ENCODE data around the gene RBBP8NL. TPM values are rescaled to one million over a fixed set of nuclear protein-coding genes. Genes with fewer than 3 reads are reported as not detected.

The RBBP8NL gene
- total RNA-seq, 2 experiments from 2014 or later, result not detected

DNA sequence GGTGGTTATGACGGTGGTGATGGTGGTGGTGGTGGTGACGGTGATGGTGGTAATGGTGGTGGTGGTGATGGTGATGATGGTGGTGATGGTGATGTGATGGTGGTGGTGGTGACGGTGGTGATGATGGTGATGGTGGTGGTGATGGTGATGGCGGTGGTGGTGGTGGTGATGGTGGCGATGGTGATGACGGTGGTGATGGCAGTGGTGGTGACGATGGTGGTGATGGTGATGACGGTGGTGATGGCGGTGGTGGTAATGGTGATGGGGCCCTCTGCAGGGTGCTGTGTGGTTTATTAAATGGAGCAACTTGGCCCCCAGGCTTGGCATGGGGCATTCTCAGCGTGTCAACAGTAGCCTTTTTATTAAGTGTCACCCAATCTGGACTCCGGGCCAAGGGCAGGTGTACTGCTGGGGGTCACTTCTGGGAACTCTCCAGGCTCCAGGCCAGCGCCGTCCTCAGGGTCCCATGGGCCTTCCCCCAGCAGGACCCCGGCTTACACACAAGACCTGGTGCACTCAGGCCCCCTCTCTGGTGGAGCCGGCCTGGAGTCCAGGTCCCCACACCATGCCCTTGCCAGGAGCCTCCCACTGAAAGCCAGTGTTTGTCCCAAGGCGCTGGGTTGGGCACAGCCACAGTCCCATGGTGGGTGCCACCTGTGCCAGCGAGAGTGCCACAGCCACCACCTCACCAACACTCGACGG is 29.1 kb downstream of the RBBP8NL start:
- Mint-ChIP-seq H3K27me3 (no peaks in the 10 kb centered on the region), H3K36me3 (peaks cover 8% of the 10 kb centered on the region), H3K4me1 (no peaks in the 10 kb centered on the region), H3K4me3 (no peak overlapping the region), H3K9me3 (peaks cover 6% of the 10 kb centered on the region), H3K27ac (peak overlapping the region; percentile 34)
- ATAC-seq (ENCODE audit: low read depth) (no peak), DNase-seq (no peak)
- POLR2A ChIA-PET, result no interaction called here

DNA sequence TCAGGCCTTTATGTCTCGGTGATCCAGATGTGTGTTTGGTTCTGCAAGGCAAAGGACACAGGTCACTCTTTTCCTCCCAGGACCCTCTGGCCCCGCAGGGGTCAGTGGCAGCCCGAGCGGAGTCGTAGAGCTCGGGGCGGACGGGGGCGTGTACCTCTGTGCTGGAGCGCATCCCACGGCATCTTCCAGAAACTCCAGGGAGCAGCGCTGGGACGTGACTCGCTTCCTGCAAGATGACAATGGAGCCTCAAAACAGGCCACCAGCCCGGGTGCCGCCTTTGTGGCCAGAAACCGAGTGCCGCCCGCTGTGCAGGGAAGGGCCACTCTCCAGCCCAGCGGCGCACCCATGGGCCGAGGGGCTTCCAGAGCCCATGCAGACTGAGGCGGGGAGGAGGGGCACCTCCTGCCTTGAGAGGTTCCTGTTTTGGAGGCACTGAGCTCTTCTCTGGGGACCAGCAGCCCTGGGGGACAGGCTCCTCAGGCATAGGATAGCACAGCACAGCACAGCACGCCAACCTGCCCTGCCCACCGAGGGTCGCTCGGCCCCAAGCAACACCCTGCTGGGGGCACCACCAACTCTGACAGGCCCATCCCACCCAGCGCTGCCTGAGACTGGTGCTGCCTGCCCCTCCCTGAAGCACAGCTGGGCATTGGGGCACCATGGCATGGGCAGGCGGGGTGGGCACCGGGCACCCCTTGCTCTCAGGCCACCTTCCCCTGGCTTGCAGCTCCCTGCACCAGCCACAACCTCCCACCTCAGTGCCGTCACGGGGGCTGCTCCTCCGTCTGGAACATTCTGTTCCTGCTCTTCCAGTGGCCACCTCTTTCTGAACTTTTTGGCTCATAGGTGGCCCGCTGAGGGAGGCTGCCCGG is 30.7 kb downstream of the RBBP8NL start:
- Mint-ChIP-seq H3K9me3 (peaks cover 6% of the 10 kb centered on the region), H3K27me3 (no peaks in the 10 kb centered on the region), H3K4me1 (no peaks in the 10 kb centered on the region), H3K36me3 (peaks cover 8% of the 10 kb centered on the region), H3K27ac (no peak overlapping the region), H3K4me3 (no peak overlapping the region)
- ATAC-seq (ENCODE audit: low read depth), result no peak
- no peak for DNase-seq
- POLR2A ChIA-PET, result interaction anchor here (1.3 kb wide), 1 partner anchor 10 kb away, joined by 3 read pairs; the partner anchor contains the start of gene RPS21

DNA sequence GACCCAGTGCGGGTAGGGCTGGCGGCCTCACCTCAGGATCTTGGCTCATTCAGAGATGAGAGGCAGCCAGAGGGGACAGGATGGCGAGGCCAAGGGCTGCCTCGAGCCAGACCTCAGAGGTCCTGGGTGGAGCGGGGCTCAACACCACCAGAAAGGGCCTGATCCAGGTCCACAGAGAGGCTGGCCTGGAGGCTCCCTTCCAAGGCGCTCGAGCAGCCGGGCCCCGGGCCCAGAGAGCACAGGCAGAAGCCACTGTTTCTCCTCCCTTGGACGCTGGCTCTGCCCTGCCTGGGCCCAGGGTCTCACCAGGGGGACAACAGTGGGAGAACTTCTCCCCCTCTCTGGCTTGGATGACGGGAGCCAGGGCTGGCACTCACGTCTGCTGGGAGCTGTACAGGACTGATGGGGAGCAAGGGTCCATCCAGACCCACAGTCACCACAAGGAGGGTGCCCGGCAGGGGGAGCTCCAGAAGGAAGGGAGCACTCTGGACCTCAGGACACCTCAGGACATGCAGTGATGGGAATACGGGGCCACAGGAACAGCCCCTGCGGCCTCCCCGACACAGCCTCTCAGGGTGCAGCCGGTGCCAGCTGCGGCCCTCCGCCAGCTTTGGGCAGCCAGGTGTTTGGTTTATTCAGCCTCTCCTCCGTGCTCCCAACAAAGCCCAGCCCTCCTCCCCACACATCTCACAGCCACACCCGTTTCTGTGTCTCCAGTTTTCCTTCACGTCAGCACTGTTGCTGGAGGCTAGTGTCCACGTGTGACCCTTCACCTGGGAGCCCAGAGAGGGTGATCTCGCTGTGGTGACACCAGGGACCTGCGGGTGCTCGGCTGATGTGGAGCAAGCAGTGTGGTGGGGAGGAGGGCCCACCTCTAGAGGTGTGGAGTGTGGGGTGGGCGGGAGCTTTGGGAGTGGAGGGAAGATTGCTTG is 31.8 kb downstream of the RBBP8NL start:
- H3K9me3 Mint-ChIP-seq, result peaks cover 6% of the 10 kb centered on the region
- H3K4me1 Mint-ChIP-seq, result no peaks in the 10 kb centered on the region
- peaks cover 8% of the 10 kb centered on the region for H3K36me3 Mint-ChIP-seq
- ATAC-seq (ENCODE audit: low read depth) (no peak), DNase-seq (no peak)
- no peak overlapping the region for H3K27ac Mint-ChIP-seq
- no peaks in the 10 kb centered on the region for H3K27me3 Mint-ChIP-seq
- no peak overlapping the region for H3K4me3 Mint-ChIP-seq
- POLR2A ChIA-PET, result interaction anchor here (1.0 to 1.3 kb wide), 2 partner anchors 9 to 221 kb away, joined by 3 read pairs; partner anchors contain the start of gene RPS21

DNA sequence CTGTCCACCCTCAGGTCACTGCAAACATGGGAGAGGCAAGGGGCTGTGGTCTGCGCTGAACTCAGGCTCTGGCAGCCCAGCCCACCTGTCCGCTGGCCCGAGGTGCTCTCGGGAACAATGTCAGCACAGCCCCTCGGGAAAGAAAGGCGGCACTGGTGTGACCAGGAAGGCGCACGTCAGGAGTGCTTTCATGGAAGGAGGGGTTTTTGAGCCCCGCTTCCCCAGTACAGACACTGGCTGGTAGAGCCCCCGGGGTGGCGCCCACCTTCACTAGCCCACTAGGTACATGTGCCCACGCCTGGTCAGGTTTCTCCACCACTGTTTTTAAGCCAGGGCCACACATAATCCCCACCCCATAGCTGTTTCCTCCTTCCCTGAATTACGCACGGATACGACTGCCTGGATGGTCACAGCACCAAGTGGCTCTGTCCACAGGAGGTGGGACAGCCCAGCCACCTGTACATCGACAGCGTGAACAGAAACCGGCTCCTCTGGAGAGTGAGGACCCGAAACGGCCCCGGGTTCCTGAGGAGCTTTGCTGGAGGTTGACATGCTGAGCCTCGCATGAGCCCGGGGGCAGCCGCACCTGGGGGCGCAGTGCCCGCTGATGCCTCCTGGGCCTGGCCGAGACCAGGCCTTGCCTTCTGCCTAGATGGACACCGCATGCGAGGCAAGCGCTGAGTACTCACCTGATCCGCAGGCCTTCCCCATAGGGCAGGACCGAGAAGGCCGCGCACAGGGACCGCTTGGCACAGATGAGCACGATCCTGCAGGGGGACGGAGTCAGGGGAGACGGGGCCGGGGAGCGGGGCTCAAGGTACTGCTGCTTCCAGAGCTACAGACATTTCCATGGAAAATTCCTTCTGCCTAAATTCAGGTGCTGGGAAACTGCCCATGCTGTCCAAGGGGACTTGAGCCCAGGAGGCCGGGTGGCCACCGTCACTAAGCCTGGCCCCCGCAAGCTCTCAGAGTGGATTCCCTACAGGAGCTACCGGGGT is 32.8 kb downstream of the RBBP8NL start:
- Mint-ChIP-seq H3K9me3 (peaks cover 6% of the 10 kb centered on the region), H3K4me3 (no peak overlapping the region), H3K27me3 (no peaks in the 10 kb centered on the region), H3K36me3 (peaks cover 8% of the 10 kb centered on the region), H3K4me1 (no peaks in the 10 kb centered on the region), H3K27ac (no peak overlapping the region)
- DNase-seq, result no peak
- POLR2A ChIA-PET, result interaction anchor here (1.0 kb wide), 1 partner anchor 222 kb away, joined by 3 read pairs; no protein-coding TSS in a partner anchor
- ATAC-seq (ENCODE audit: low read depth), result no peak

DNA sequence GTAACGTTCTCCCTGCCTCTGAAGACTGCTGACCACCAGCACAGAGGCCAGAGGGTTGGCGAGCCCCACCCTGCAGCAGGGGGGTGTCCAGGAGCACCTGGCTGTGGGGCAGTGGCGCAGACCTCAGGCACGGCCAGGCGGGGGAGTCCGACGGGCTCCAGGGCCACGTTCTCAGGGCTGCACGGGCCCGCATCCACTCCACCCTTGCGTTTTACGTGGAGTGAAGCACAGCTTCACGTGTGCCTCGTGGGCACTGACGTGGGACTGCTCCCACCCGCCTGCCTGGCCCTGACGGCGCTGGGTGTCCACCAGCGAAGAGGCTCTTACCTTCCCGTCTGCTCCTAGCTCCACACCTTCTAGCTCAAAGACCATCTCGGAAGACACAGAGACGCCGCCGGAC is 33.5 kb downstream of the RBBP8NL start:
- Mint-ChIP-seq H3K9me3 (peaks cover 6% of the 10 kb centered on the region), H3K27me3 (no peaks in the 10 kb centered on the region), H3K27ac (no peak overlapping the region), H3K4me1 (peaks cover 3% of the 10 kb centered on the region), H3K4me3 (no peak overlapping the region), H3K36me3 (peaks cover 11% of the 10 kb centered on the region)
- POLR2A ChIA-PET, result no interaction called here
- no peak for DNase-seq
- no peak for ATAC-seq (ENCODE audit: low read depth)

DNA sequence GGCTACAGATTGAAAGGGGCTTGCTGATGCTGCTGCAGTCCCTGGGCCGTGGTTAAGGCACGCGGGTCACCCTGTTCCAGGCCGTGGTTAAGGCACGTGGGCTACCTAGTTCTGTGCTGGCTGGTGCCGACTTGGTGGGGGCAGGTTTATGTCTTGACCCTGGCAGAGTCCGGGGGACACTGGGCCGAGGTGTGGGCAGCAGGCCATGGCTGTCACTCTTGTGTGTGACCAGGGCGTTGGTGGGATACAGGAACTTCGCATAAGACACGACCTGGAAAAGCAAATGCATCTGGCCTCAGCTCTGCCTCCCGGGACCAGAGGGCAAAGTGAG is 34.0 kb downstream of the RBBP8NL start:
- Mint-ChIP-seq H3K36me3 (peaks cover 16% of the 10 kb centered on the region), H3K9me3 (peaks cover 6% of the 10 kb centered on the region), H3K27ac (no peak overlapping the region), H3K4me3 (no peak overlapping the region), H3K27me3 (no peaks in the 10 kb centered on the region), H3K4me1 (peaks cover 8% of the 10 kb centered on the region)
- no peak for DNase-seq
- POLR2A ChIA-PET, result no interaction called here
- no peak for ATAC-seq (ENCODE audit: low read depth)

DNA sequence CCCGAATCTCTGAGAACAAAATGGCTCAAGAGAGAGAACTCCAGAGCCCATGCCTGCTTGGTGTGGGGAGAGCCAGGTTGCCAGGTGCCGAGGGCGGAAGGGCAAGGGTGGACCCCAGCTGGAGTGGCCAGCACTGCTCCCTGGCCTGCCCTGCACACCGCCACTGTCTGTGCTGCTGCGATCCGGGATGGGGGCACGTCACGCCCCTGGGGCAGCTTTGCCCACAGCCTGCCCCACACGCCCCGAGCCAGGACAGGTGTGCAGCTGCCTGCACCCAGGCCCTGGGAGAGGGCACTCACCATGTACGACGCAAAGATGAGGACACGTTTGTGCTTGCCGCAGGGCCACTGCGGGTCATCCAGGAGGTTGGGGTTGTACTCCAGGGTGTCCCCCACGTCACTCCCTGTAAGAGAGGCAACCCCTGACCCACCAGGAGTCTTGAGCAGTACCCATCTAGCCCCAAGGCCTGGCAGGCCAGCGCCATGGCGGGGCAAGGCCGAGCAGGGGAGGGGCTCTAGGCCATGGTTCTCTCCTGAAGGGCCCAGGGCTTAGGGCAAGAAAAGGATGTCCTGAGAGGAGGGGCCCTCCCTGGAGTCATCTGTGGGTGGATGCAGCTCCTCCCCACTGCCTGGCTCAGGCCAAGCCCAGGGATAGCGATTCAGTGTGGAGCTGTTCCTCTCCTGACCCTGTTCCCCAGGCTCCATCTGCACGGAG is 34.6 kb downstream of the RBBP8NL start:
- POLR2A ChIA-PET, result no interaction called here
- no peak for DNase-seq
- Mint-ChIP-seq H3K9me3 (peaks cover 2% of the 10 kb centered on the region), H3K4me3 (no peak overlapping the region), H3K27ac (no peak overlapping the region), H3K27me3 (no peaks in the 10 kb centered on the region), H3K36me3 (peaks cover 15% of the 10 kb centered on the region), H3K4me1 (peaks cover 13% of the 10 kb centered on the region)
- no peak for ATAC-seq (ENCODE audit: low read depth)

DNA sequence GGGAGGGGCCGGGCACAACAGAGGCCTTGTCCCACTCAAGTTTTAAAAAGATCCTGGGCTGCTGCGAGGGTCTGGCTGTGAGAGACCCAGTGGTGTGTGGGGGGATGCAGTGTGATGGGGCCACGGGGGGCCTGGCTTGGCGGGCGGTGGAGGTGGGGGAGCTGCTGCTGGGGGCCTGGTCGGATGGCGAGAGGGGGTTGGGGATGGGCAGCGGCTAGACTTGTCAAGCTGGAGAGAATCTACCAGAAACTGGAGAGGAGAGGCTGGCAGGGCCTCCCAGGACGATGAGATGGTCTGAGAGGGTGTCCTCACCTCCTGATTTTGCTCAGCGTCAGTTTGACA is 35.3 kb downstream of the RBBP8NL start:
- Mint-ChIP-seq H3K4me1 (peaks cover 15% of the 10 kb centered on the region), H3K9me3 (no peaks in the 10 kb centered on the region), H3K4me3 (no peak overlapping the region), H3K36me3 (peaks cover 18% of the 10 kb centered on the region), H3K27me3 (no peaks in the 10 kb centered on the region), H3K27ac (no peak overlapping the region)
- ATAC-seq (ENCODE audit: low read depth) (no peak), DNase-seq (no peak)
- POLR2A ChIA-PET, result no interaction called here

DNA sequence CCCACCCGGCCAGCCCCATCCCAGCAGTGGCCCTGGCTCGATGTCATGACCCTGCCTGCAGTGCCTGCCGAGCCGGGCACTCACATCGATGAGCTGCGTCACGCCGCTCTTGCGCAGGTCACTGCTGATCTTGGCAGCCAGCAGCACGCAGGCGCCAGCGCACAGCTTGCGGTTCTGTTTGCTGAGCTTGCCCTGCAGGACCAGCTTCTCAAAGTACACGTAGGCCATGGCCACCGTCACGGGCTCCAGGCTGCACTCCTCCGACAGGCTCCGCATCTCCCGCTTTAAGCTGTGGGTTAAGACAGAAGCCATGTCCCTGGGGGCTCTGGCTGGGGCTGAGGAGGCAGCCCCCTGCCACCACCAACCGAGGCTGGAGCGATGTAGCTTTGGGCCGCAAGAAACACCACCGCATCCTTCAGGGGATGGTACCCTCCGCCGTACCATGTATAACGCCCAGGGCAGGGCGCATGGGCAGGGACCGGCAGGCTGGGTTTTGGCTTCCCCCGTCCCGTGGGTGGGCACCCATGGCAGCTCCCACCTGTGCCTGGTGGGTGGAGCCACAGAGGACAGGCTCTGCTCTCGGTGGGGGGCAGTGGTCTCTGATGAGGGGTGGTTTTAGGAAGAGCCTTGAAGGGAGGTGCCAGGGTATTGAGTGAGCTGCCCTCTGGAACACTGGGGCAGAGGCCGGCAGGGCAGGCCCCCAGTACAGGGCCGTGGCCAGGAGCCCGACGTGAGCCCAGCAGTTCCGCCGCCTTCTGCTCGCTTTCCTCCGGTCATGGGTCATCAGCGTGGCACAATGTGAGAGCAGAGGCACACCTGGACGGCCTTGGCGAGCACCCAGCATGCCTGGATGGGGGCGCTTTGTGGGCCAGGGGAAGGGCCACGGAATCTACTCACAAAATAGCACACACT is 35.9 kb downstream of the RBBP8NL start:
- no peak overlapping the region for H3K27ac Mint-ChIP-seq
- H3K27me3 Mint-ChIP-seq, result no peaks in the 10 kb centered on the region
- ATAC-seq (ENCODE audit: low read depth) (no peak), DNase-seq (no peak)
- H3K4me1 Mint-ChIP-seq, result peaks cover 15% of the 10 kb centered on the region
- H3K9me3 Mint-ChIP-seq, result no peaks in the 10 kb centered on the region
- no peak overlapping the region for H3K4me3 Mint-ChIP-seq
- H3K36me3 Mint-ChIP-seq, result peaks cover 18% of the 10 kb centered on the region
- POLR2A ChIA-PET, result no interaction called here

DNA sequence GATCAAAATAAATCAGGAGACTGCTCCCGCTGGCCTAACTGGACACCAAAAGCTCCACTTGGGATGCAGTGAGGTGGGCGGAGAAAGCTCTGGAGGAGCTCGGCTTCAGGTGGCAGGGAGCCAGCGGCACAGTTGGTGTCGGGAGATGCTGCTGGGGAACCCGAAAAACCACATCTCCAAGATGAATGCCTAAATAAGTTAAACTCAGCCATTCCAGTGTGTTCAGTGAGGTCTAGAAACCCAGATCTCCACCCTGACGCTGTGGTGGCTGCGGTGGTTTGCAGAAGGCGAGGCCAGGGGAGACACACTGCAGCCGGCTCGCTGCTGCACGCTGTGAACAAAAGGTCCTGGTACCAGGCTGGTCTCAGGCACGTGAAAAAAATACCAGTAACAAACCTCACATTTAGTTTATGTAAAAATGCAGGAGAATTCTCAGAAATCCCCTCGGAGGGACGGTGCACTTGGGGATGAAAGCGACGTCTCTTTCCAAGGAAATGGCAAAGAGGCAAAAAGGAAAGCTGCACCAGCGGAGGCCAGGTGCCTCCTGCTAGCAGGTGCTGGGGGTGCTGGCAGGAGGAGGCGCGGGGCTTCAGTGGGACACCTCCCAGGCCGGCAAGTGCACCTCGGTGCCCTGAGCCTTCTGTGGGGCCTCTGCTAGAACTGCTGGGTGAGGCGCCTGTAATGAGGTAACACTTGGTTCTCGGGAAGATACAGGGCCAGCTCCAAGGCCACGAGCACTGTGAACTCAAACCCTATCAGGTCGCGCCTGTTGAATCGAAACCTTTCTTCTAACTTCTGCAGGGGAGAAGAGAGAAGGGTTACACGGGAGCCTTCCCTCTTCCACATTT is 36.8 kb downstream of the RBBP8NL start:
- no peak overlapping the region for H3K27ac Mint-ChIP-seq

More for the DNA sequence above, 36.8 kb downstream of the RBBP8NL start:
- no peaks in the 10 kb centered on the region for H3K9me3 Mint-ChIP-seq
- POLR2A ChIA-PET, result no interaction called here
- H3K36me3 Mint-ChIP-seq, result peaks cover 18% of the 10 kb centered on the region
- no peak for DNase-seq
- no peaks in the 10 kb centered on the region for H3K27me3 Mint-ChIP-seq
- ATAC-seq (ENCODE audit: low read depth), result no peak
- no peak overlapping the region for H3K4me3 Mint-ChIP-seq
- peaks cover 21% of the 10 kb centered on the region for H3K4me1 Mint-ChIP-seq
